Common myeloid progenitor, CD34-positive (primary cell): ENCODE measurements around the gene FREM1.

ENCODE experiments used
- CTCF ChIA-PET: fragments of 350-600 bp; sonication (Branson Sonifier 250); formaldehyde crosslinking; loops from one replicate; lab custom pipeline; 2021; ENCODE audit warnings: antibody characterized with exemption; lab: Charles Lee
- POLR2A ChIA-PET: fragments of 350-600 bp; sonication (Branson Sonifier 250); formaldehyde crosslinking; loops from one replicate; lab custom pipeline; 2021; ENCODE audit warnings: antibody characterized with exemption; lab: Charles Lee
- DNase-seq, 3 donors: peaks; one replicate each; pipeline versions ENCODE4 v3.0.0 to v3.0.0-alpha.2; 2013
- H3K27ac ChIP-seq, 2 experiments: 1 replicate in 1 of 2; 2 replicates in 1 of 2; pipeline ENCODE4 v1.7.0; 2013; ENCODE audit warnings: inconsistent platforms in 2 of 2, low read length in 2 of 2, mild to moderate bottlenecking in 2 of 2, low read depth in 1 of 2, moderate library complexity in 1 of 2; ENCODE audit not compliant: severe bottlenecking in 2 of 2, insufficient read depth in 1 of 2, poor library complexity in 1 of 2
- H3K27me3 ChIP-seq, 5 experiments: replicated peaks in 2 of 5; 1 replicate in 3 of 5; 2 replicates in 2 of 5; pipeline versions ENCODE4 v1.6.1 to v1.7.0; 2013; ENCODE audit warnings: low read length in 4 of 5, mild to moderate bottlenecking in 2 of 5, moderate library complexity in 2 of 5, inconsistent platforms in 1 of 5; ENCODE audit not compliant: insufficient read depth in 5 of 5, control insufficient read depth in 4 of 5
- H3K36me3 ChIP-seq, 4 experiments: 1 replicate in 2 of 4; 2 replicates in 2 of 4; pipeline versions ENCODE4 v1.6.1 to v1.7.0; 2013; ENCODE audit warnings: low read length in 3 of 4, control low read depth in 1 of 4, mild to moderate bottlenecking in 1 of 4; ENCODE audit not compliant: control insufficient read depth in 4 of 4, insufficient read depth in 4 of 4
- H3K4me1 ChIP-seq, 4 experiments: 1 replicate in 3 of 4; 2 replicates in 1 of 4; pipeline versions ENCODE4 v1.6.1 to v1.7.1; 2013; ENCODE audit warnings: low read length in 3 of 4, mild to moderate bottlenecking in 3 of 4, control low read depth in 1 of 4, inconsistent platforms in 1 of 4, moderate library complexity in 1 of 4; ENCODE audit not compliant: control insufficient read depth in 4 of 4, insufficient read depth in 4 of 4; ENCODE audit errors: control extremely low read depth in 1 of 4
- H3K4me3 ChIP-seq, 7 experiments: 1 replicate in 4 of 7; 2 replicates in 3 of 7; pipeline versions ENCODE4 v1.5.1 to v1.7.0; 2013; ENCODE audit warnings: mild to moderate bottlenecking in 7 of 7, low read length in 6 of 7, moderate library complexity in 6 of 7, inconsistent platforms in 2 of 7, low read depth in 2 of 7, control low read depth in 1 of 7; ENCODE audit not compliant: insufficient read depth in 4 of 7, control insufficient read depth in 1 of 7; ENCODE audit errors: extremely low read depth in 1 of 7
- H3K9me3 ChIP-seq, 5 experiments: 1 replicate in 4 of 5; 2 replicates in 1 of 5; pipeline versions ENCODE4 v1.6.1 to v1.7.1; 2013; ENCODE audit warnings: low read length in 4 of 5, mild to moderate bottlenecking in 2 of 5, inconsistent platforms in 1 of 5, low read depth in 1 of 5, moderate library complexity in 1 of 5; ENCODE audit not compliant: control insufficient read depth in 4 of 5, insufficient read depth in 2 of 5; ENCODE audit errors: control extremely low read depth in 1 of 5
- WGBS: methylation state at CpG from one replicate; pipeline ENCODE4 v1.1.5; 2013; ENCODE audit not compliant: insufficient coverage; 5-methylcytosine and 5-hydroxymethylcytosine counted together

Gene FREM1

DNA sequence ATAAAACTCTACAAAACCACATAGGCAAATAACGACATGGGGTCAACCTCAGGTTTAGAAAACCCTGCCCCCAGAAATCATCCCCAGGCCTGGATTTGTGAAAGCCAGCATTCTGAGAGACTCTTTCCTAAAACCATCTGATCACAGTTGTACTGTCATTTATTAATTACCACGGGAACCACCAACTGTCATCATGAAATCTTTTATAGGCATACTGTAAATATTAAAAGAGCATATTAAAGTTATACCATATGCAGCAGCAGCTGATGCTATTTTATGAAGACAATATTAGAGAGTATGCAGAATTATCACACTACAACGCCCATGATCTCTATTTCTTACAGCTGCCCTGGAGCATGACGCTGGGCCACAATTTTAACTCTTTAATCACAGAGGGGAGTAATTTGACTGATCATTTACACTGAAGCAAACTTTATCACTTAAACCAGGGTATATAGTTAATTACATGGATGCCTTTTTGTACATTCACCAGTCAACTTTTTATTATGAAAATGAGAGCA lies 208.0 kb downstream of the FREM1 start:
- ChIA-PET POLR2A (no interaction called here), CTCF (no interaction called here)
- no peak overlapping the region for H3K4me3 ChIP-seq
- peaks cover 2 to 17% (median 10%) of the 10 kb centered on the region in 5 experiments for H3K9me3 ChIP-seq
- H3K4me1 ChIP-seq, result no peaks in the 10 kb centered on the region
- DNase-seq, result no peak
- WGBS, result no CpG with 5 or more reads among the region's 4 CpGs
- H3K27ac ChIP-seq, result no peak overlapping the region
- H3K36me3 ChIP-seq, result no peaks in the 10 kb centered on the region
- peaks cover 0 to 2% (median 0%) of the 10 kb centered on the region in 5 experiments for H3K27me3 ChIP-seq

DNA sequence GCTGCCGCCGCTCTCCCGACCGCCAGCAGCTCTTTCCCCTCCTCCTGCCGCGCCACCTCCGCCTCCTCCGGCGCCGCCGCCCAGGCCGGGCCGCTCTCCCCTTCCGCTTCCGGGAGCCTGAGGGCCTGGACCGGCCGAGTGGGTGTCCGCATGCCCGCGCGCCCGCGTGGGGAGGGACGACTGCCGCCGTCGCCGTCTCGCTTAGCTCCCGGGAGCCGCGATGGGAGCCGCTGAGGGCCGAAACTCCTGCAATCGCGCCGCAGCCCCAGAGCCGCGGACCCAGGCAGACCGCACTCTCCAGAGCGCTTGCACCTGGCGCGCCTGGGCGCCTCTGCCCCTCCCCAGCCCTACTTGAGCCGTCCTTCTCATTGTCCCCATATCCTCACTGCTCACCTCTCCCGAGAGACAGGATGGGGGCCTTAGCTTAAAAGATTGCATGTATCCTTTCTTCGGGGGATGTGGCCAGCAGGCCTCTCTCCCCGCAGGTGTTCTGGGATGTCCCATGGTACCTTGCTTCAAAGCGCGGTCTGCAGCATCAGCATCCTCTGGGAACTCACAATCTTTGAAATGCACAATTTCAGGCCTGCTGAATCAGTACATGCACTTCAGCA lies 216.9 kb downstream of the FREM1 start, which contains the start of gene ZDHHC21:
Gene ZDHHC21, minus strand, starts transcription at position 182 of the 611 bp plus-strand sequence. CDS start 19,092 bp downstream, outside the sequence.
- Histone ChIP-seq H3K4me1 (peaks cover 4 to 27% (median 16%) of the 10 kb centered on the region in 4 experiments), H3K4me3 (peak within 1 kb of the TSS; percentile 68 to 91 (median 77)), H3K9me3 (no peaks in the 10 kb centered on the region), H3K27me3 (peaks cover 0 to 4% (median 0%) of the 10 kb centered on the region in 5 experiments), H3K27ac (peak within 1 kb of the TSS in 1 of 2 experiments; percentile 61), H3K36me3 (peaks cover 2 to 14% (median 9%) of the 10 kb centered on the region in 4 experiments)
- ChIA-PET POLR2A (no interaction called here), CTCF (no interaction called here)
- peak; percentile 20 to 70 (median 42) for DNase-seq
- WGBS, result 3% methylated on average over 21 of the region's 50 CpGs

DNA sequence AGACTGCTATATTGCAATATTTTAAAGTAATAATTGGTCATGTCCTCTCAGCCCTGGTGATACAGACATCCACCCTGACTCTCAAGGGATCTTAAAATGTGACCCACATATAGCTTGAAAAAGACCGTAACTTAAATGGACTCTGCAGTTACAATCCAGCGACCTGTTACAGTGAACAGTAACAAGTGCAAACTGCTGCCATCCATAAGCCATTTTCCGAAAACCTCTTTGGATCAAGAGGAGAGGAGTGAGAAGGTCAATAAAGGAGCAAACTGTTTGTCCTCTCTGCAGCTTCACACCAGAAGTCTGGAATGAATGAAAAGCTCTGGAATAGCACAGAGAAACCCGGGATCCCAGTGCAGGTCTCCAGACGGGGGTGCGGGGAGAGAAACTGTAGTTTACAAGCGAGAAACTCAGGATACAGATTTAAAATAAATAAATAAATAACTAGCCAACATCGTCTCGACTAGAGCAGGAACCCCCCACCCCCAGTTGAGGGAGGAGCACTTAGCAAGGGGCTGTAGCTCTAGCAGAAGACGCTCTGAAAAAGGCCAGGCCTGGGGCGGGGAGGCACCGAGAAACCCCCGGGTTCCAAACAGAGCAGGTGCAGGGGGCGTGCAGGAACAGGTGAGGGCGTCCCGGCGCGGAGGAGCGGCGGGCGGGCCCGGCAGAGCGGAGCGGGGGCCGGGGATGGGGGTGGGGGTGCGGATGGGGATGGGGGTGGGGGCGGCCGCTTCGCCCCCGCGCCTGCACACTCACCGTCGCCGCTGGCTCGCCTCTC lies 217.6 kb downstream of the FREM1 start:
- ChIA-PET POLR2A (no interaction called here), CTCF (no interaction called here)
- peaks cover 4 to 27% (median 16%) of the 10 kb centered on the region in 4 experiments for H3K4me1 ChIP-seq
- H3K9me3 ChIP-seq, result no peaks in the 10 kb centered on the region
- peak; percentile 4 to 59 (median 42) for DNase-seq
- H3K36me3 ChIP-seq, result peaks cover 2 to 18% (median 10%) of the 10 kb centered on the region in 4 experiments
- 37% methylated on average over 3 of the region's 35 CpGs for WGBS
- peak overlapping the region; percentile 68 to 91 (median 77) for H3K4me3 ChIP-seq
- peak overlapping the region in 1 of 2 experiments; percentile 18 for H3K27ac ChIP-seq
- H3K27me3 ChIP-seq, result peaks cover 0 to 4% (median 0%) of the 10 kb centered on the region in 5 experiments

DNA sequence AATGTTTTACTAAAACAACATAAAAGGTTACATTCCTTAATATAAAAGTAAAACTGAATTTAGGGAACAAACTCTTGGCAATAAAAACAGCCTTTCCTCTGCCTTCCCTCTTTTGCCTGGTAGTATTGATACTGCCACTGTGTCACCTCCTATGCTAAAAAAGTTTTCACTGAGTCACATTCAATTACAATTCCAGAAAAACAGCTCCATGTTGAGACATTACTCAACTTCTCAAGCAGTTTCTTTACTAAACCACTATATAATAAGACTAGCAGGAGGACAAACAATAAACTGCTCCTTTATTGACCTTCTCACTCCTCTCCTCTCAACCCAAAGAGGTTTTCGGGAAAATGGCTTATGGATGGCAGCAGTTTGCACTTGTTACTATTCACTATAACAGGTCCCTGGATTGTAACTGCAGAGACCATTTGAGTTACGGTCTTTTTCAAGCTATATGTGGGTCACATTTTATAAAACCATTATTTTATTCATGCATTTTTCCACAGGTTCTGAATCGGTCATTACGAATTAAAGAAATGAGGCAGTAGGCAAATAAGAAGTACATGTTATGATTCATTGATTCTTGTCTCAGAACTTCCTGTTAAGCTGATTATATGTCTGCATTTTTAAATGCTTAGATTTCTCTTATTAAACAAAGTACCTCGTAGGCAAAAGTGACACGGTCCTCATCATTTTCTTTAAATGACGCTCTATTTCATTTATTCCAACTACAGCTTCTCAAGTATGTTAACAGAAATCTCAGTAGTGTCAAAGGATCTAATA lies 219.1 kb downstream of the FREM1 start:
- H3K27ac ChIP-seq, result no peak overlapping the region
- no CpG with 5 or more reads among the region's 7 CpGs for WGBS
- POLR2A ChIA-PET, result no interaction called here
- peak in 1 of 3 donors; percentile 13 for DNase-seq
- no peaks in the 10 kb centered on the region for H3K27me3 ChIP-seq
- CTCF ChIA-PET, result no interaction called here
- H3K4me3 ChIP-seq, result no peak overlapping the region
- peaks cover 4 to 27% (median 16%) of the 10 kb centered on the region in 4 experiments for H3K4me1 ChIP-seq
- H3K9me3 ChIP-seq, result no peaks in the 10 kb centered on the region
- H3K36me3 ChIP-seq, result peaks cover 5 to 29% (median 16%) of the 10 kb centered on the region in 4 experiments

DNA sequence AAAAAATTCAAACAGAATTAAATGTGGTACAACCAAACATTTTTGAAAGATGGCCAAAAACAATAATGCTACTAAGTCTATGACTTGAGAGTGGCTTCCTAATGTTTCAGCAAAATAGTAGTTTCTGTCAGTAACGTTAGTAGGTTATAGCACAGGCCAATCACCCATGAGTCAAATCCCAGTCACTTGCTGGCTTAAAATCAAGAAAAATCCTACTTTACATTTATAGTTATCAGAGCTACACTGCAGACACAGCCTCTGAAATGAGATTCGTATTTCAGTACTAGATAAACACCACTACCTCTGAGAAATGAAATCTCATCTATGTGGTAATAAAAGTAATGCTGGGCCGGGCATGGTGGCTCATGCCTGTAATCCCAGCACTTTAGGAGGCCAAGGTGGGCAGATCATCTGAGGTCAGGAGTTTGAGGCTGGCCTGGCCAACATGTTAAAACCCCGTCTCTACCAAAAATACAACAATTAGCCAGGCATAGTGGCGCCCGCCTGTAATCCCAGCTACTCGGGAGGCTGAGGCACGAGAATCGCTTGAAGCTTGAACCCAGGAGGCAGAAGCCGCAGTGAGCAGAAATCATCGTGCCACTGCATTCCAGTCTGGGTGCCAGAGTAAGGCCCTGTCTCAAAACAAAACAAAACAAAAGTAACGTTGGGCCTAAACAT lies 223.0 kb downstream of the FREM1 start:
- DNase-seq, result no peak
- 94% methylated on average over 10 of the region's 12 CpGs for WGBS
- CTCF ChIA-PET, result interaction anchor here (1.0 kb wide), 1 partner anchor 83 kb away, joined by 5 read pairs; no protein-coding TSS in a partner anchor
- Histone ChIP-seq H3K9me3 (no peaks in the 10 kb centered on the region), H3K4me3 (no peak overlapping the region), H3K4me1 (peaks cover 0 to 20% (median 5%) of the 10 kb centered on the region in 4 experiments), H3K27ac (no peak overlapping the region), H3K36me3 (peaks cover 7 to 30% (median 17%) of the 10 kb centered on the region in 4 experiments), H3K27me3 (no peaks in the 10 kb centered on the region)
- POLR2A ChIA-PET, result no interaction called here

DNA sequence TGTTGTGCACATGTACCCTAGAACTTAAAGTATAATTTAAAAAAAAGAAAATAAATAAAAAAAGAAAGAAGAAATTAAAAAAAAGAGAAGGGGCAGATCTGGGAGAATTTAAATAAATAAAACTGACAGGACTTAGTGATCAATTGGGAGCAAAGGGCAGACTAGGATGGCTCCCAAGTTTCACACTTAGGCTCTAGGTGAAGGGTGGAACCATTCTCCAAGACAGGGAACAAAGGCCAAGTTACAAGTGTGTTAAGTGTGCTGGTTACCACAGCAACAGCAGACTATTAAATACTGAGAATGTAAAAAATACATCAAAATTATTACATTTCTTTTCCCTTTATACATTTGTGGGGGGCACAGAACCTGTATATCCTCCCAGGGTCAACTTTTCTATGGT lies 224.1 kb downstream of the FREM1 start:
- no peak for DNase-seq
- Histone ChIP-seq H3K4me3 (no peak overlapping the region), H3K27ac (no peak overlapping the region), H3K9me3 (no peaks in the 10 kb centered on the region), H3K27me3 (no peaks in the 10 kb centered on the region), H3K36me3 (peaks cover 8 to 32% (median 18%) of the 10 kb centered on the region in 4 experiments), H3K4me1 (peaks cover 0 to 10% (median 1%) of the 10 kb centered on the region in 4 experiments)
- CTCF ChIA-PET, result no interaction called here
- POLR2A ChIA-PET, result no interaction called here
